Fibroblast of gingiva (primary cell): Measurements from ENCODE around the gene ZSCAN23.
"Not testable (repeated sequence)": the region's sequence is repeated elsewhere in the genome, so short reads cannot be mapped to it uniquely, and the experiment has no call there.

Experiments used
- DNase-seq: peaks from one replicate; pipeline ENCODE4 v3.0.0-alpha.2; 2011; ENCODE audit warnings: low read depth

ZSCAN23 gene

DNA sequence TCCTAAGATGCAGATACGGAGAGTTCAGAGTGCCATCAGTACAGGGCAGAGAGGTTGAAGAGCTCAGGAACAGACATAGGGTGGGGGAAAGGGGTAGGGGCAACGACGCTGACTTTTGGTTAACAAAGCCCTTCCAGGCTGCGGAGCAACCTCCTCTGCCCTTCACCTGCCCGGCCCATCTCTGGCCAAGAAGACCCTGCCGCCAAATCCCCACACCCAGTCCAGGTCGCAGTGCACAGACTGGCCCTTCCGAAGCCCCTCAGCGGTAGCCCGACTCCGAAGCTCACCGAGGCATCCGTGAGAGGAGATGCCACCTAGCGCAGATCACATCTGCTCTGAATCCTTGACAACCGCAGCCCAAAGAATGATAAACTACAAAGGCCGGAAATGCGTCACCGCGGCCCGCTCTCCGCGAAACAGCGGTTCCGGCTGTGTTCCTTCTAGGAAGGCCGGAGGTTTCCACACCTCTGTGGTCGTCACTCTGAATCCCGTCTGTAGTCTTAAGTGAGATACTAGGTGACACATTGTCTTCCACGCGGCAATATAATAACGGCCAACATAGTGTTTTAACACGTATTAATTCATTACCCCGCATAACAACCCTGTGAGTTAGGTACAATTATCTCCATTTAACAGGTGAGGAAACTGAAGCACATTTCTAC, at the start of gene ZSCAN23:
ZSCAN23 (minus strand) TSS at position 380 of the 662 bp plus-strand sequence. CDS start 7,225 bp downstream, outside the sequence.
- DNase-seq = peak; percentile 87

DNA sequence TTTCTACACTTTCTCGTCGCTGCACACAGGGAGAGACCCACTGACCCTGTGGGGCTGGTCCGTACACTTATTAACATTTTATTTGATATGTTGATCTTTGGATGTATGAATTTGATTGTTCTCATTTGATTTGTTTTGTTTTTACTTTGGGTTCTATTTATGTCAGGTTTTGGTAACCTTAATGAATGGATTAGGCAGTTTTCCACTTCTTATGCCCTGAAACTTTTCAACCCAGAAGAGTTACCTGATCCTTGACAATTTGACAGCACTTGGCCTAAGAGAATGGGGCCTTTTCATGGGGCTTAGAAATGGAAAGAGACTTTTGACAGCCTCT, 48.7 kb upstream of the ZSCAN23 start:
- DNase-seq = no peak

DNA sequence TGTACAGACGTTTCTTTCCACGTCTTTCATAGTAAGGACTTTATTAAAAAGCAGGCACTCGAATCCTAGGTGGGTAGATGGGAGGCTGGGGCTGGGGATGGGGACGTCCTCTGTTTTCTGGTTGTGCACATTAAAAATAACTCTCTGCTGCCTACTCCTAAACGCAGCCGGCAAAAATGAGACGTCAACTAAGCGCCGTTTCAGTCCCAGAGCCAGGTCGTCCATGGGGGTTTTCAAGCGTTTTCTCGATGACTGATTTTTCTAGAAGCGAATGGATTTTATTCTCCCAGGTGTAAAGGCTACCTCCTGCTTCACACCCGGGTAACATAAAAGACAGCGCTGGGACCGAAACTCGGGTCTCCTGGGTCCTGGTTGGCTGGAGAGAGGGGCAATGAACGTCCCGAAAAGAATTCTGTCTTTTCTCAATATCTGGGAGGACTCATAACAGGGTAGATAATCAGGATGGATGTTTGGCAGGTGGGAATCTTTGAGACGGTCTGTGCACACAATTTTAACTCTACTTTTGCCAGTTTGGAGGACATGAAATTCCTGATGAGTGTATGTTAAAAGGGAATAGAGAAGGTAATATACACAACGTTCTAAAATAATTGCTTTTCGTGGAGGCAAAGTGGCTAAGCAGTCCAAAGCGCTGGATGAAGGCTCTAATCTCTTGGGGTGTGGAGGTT, 47.1 kb upstream of the ZSCAN23 start:
- no peak for DNase-seq

DNA sequence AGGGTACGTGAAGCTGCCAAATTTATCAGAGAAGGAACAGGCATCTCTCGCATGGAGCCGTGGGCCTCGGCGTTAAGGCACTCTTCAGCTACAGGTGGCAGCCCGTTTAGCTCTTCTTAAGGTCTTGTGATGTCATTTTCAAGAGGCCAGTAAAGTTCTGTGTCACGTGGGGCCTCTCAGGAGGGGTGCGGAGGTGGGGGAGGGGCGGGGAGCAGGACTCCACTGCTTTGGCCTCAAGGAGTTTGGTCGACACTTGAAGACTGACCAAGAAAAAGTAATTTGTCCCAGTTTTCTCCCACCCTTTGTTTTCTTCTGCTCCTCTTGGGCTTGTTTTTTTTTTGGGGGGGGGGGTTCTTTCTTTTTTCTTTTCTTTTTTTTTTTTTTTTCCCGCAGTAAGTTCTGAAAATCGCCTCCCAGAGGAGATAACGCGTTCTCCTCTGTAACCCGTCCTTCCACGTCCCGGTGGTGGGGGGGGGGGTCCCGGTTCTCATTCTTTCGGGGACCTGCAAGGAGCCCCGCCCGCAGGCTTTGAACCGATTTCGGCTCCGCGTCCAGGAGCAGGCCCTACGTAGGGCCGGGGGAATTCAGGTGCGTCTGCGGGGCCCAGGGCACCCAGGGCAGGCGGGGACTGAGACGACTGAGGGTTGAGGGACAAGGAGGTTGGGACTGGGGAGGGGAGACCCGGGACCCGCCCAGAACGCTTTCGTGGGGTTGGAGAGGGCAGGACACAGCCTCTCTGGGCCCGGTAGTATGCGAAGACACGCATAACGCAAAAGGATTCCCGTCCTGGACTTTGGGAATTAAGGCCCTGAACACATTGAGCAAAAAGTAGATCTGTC, 46.3 kb upstream of the ZSCAN23 start:
- DNase-seq = peak; percentile 70

DNA sequence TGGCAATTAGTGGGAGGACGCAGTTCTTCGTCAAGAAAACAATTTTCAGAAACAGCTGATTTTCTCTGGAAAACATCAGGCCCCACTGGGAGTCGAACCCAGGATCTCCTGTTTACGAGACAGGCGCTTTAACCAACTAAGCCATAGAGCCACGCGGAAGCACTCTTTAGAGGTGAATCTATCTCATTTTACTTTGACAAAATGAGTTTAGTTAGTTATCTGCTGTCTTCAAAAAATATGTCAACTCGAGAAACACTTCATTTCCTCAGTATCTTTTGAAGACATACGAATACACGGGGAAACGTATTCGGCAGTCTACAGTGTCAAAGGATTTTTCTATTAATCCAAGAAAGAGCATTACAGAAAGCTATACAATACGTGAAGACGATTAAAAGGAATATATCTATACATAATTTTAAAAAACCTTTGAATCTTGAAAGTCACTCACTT, 45.6 kb upstream of the ZSCAN23 start:
- DNase-seq = peak; percentile 74

DNA sequence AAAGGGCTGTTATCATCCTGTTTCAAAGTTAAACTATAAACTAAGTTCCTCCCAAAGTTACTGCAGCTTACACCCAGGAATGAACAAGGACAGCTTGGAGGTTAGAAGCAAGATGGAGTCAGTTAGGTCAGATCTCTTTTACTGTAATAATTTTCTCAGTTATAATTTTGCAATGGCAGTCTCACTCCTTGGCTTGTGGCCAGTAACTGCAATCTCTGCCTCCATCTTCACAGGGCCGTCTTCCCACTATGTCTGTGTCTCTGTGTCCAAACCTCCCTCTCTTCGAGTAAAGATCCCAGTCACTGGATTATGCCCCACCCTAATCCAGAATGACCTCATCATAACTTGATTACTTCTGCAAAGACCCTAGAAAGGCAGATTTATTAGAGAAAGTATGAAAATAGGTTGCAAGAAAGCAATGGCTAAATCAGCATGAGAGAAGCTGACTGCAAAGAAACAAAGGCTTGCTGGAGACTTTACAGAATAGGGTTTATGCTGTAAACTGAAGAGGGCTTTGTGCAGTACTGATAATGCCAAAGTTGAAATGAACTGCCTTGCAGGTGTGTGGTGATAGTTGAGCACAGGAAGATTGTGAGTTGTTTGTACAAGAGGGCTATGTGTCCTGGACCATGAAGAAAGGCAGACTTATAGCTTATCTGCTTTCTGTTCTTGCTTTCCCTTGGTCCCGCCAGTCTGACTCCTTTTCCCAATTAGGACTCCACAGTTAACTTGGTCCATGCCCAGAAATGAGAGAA, 43.9 kb upstream of the ZSCAN23 start:
- no peak for DNase-seq

DNA sequence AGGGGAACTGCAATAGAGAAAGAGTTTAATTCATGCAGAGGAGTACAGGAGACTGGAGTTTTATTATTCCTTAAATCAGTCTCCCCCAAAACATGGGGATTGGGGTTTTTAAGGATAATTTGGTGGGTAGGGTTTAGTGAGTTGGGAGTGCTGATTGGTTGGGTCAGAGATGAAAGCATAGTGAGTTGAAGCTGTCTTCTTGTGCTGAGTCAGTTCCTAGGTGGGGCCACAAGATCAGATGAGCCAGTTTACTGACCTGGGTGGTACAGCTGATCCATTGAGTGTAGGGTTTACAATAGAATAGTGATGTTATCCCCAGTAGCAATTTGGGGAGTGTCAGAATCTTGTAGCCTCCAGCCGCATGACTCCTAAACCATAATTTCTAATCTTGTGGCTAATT, 43.2 kb upstream of the ZSCAN23 start:
- DNase-seq = no peak

DNA sequence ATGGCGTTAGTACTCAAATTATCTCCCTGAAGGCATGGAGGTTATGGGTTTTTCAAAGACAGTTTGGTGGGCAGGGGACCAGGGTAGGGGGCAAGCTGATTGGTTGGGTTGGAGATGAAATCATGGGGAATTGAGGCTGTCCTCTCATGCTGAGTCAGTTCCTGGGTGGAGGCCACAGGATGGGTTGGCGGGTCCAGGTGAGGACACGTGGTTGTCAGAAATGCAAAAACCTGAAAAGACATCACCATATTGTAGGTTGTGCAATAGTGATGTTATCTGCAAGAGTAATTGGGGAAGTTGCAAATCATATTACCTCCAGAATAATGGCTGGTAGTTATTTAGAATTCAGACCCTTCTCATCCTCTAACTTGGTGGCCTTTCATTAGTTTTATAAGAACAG, 42.2 kb upstream of the ZSCAN23 start:
- no peak for DNase-seq

DNA sequence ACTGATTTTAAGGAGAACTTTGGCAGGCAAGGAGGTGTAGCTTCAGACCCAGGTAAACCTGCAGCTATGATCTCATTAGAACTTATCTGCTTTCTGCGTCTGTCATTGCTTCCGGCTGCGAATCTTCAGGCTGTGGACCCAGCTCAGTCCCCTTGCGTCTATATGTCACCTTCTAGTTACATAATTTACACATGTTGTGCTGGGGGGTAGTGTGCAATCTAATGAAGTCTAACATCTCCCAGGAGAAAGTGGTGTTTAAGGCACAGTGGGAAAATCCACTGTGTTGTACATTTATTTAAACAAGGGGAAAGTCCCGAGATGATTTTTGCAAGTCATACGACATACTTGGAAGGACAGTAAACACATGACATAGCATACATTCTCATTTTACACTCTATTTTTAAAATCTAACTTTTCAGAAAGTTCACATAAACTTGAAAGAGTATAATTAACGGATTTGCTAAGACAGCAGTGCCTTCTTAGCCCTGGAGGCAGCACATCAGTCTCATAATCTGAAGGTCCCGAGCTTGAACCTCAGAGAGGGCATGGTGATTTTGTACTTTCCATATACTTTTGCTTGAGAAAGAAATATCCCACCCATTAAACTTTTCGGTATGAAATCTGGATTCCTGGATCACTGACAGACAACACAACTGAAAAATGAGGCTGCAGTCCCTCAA, 37.1 kb upstream of the ZSCAN23 start:
- DNase-seq = no peak

DNA sequence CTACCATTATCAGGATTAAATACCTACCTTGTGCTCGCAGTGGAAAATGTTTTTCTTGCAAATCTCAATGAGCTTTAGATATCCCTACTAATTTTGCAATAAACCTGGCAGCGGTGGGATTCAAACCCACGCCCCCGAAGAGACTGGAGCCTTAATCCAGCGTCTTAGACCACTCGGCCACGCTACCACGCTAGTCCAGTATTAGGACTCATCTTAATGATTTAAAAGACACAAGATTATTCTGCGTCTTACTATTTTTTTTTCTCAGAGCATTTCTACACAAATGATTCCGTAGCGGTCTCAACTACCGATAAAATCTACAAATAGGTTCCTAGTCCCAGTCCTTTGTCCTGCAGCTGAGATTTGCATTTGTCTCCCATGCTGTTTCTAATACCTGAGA, 35.2 kb upstream of the ZSCAN23 start:
- no peak for DNase-seq

DNA sequence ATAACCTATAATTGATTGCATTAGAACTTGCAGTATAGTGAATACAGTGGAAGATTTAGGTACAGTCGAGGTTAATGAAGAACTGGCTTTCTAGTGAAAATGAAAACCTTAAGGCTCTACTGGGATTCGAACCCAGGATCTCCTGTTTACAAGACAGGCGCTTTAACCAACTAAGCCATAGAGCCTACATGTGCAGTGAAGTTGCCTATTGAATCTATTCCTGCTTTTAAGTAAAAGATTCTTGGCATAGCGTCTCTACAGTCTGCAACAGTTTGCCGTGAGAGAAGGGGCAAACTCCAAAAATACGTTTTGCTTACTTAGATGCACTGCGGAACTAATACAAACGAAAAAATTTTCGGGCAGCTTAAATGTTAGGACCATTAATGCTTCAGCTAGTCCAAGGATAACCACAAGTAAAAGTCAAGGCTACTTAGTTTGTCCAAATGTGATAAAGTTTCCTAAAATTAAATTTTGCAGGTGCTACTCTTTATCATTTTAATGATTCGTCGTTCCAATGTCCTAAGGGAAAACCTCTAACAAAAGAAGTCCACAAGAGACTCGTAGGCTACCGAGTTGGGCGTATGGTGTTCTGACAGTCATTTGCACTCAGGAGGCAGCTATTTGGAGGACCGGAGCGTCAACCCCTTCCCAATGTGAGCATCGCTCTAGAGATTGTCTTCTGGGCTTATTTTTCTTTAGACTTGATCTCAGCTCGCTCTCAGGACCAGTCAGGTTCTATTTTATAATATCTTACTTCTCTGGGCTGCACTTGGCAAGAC, 31.3 kb upstream of the ZSCAN23 start:
- peak; percentile 83 for DNase-seq

DNA sequence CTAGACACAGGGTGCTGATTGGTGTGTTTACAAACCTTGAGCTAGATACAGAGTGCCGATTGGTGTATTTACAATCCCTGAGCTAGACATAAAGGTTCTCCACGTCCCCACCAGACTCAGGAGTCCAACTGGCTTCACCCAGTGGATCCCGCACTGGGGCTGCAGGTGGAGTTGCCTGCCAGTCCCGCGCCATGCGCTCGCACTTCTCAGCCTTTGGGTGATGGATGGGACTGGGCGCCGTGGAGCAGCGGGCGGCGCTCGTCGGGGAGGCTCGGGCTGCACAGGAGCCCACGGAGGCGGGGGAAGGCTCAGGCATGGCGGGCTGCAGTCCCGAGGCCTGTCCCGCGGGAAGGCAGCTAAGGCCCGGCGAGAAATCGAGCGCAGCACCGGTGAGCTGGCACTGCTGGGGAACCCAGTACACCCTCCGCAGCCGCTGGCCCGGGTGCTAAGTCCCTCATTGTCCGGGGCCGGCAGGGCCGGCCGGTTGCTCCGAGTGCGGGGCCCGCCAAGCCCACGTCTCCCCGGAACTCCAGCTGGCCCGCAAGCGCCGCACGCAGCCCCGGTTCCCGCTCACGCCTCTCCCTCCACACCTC, 26.0 kb upstream of the ZSCAN23 start:
- not testable (repeated sequence) for DNase-seq

DNA sequence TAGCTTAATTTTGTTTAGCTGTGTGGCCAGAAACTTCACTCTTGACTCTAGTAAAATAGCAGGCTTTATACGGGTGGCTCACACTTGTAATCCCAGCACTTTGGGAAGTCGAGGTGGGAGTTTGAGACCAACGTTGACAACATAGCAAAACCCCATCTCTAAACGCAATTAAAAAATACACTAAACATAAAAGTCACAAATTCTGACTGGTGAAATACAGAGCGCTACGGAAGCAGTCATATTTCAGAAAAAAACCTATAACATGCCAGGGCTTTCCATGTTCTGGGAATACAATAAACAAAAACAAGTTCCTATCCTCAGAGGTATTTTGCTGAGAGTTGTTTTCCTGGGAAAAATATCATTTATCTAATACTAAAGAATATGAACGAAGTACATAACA, 24.8 kb upstream of the ZSCAN23 start:
- DNase-seq = no peak

DNA sequence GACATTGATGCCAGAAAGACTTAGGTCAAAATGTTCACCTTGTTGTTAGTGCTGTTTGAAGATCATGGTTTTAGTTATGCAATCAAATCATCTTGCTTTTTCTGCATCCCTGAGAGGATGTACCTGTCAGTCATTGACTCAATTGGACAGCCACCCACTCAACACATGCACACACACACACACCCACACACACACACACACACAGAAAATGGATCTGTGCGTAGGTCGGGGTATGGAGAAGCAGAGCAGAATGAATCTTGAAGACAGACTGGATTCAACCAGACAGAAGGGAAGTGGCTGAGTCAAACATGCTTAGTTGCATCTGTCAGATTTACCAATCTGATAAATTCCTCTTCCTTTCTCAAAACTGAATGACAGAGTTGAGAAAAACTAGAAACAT, 19.1 kb upstream of the ZSCAN23 start:
- no peak for DNase-seq

DNA sequence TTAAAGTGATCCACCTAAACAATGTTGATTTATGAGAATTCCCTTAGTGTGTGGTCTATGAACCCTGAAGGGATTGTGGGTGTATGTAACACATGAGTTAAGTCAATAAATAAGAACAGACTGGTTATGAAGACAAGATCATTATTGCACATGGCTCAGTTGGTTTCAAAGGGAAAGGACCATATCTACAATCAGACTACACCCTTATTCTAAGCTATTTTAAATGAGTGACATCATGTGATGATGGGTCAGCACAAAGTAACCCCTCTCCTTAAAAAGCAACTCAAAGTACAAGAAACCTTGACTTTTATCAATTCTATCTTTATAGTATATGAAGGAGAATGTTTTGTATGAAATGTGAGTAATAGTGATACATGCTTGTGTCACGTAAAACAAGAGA, 15.3 kb upstream of the ZSCAN23 start:
- DNase-seq = no peak

DNA sequence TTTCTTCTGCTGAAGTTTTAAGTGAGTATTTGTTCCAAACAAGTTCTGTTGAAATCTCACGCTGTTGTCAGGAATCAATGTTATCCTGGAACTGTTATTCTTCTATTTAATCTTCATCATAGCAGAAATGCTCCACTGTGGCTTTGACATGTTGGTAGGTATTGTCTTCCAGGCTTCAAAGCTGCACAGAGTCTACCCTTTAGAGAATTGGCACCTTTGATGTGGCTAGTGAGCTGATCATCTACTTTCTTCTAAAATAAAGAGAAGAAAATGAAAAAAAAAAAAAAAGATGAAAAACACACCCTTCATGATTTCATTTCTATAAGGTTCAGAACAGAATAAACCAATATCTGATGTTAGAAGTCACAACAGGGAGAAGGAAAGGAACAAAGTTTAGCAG, 5.8 kb upstream of the ZSCAN23 start:
- no peak for DNase-seq

DNA sequence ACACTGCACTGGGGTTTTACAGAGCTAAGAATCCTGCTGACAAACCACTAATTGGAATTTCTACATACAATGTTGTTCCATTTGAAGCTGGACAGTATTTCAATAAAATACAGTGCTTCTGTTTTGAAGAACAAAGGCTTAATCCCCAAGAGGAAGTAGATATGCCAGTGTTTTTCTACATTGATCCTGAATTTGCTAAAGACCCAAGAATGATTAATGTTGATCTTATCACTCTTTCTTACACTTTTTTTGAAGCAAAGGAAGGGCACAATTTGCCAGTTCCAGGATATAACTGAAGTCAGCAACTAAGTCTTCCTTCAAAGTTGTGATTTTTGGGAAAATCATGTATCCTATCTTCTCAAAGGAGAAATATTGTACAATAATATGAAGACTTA, 4.2 kb upstream of the ZSCAN23 start:
- DNase-seq = not testable (repeated sequence)

DNA sequence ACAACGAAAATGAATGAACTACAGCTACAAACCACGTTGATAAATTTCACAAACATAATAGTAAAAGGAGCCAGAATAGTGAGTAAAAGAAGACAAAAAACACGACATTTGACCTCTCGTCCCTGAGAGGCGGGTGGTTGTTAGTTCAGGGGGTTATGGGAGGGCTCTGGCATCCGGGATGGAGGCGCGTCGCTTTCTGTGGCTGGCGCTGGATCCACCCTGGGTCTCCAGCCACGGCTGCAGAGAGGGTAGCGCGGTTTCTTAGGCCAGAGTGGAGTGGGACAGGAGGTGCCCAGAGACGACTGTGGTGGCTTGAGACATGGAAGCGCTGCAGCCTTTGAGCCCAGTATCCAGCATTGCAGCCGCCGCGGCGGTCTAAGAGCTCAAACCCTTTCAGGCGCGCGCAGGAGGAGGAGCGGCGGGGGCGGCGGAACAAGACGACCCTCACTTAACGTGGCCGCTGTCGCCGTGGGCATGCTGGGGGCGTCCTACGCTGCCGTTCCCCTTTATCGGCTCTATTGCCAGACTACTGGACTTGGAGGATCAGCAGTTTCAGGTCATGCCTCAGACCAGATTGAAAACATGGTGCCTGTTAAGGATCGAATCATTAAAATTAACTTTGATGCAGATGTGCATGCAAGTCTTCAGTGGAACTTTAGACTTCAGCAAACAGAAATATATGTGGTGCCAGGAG, 3.7 kb upstream of the ZSCAN23 start:
- no peak for DNase-seq

DNA sequence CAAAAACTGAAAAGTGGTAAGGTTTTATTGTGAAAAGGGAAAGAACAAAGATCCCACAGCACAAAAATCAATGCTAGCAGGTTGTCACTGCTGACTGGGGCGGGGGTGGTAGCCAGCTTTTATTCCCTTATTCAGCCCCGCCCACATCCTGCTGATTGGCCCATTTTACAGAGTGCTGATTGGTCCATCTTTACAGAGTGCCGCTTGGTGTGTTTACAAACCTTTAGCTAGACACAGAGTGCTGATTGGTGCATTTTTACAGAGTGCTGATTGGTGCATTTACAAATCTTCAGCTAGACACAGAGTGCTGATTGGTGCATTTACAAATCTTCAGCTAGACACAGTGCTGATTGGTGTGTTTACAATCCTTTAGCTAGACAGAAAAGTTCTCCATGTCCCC, 1.5 kb upstream of the ZSCAN23 start:
- DNase-seq = not testable (repeated sequence)

DNA sequence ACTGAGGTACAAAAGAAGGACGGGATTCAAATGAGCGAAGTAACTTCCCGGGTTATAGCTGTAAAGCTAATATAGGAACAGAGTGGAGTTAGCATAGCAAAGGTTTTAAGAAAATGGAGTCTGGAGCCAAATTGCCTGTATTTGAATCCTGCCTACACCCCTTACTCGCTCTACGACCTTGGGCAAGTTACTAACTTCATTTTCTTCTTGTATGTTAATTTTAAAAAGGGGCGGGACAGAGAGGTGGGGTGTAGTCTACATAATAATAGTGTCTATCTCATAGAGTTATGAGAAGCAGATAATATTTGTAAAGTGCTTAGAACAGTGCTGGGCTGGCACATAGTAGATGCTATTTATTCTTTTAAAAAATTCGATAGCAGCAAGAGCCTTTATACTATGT, 705 bp downstream of the ZSCAN23 start:
- DNase-seq = no peak
